ENCODE measurements around the gene BRICD5.

Gene BRICD5

DNA sequence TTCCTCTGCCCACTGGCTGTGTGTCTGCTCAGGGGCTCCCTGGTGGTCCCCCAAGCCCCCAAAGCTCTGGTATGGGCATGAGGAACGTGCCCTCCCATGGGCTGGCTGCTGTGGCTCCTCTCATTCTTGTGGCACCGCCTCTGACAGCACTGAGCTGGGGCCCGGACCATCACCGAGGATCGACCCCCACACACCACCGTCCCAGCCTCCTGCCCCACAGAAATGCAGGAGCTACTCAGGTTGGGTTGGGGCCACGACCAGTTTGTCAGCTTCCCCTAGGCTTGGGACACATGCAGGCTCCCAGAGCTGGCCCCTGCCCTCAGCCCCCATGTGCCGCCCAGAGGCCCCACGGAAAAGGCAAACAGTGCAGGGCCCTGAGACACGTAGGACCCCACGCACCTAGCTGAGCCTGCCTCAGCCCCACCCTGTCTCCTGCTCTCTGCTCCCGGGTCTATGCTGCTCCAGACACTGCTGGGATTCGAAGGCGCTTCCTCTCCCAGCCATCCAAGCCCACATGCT, 11.0 kb downstream of the BRICD5 start:
- no peak for DNase-seq (ENCODE audit: low read depth, low spot score)

DNA sequence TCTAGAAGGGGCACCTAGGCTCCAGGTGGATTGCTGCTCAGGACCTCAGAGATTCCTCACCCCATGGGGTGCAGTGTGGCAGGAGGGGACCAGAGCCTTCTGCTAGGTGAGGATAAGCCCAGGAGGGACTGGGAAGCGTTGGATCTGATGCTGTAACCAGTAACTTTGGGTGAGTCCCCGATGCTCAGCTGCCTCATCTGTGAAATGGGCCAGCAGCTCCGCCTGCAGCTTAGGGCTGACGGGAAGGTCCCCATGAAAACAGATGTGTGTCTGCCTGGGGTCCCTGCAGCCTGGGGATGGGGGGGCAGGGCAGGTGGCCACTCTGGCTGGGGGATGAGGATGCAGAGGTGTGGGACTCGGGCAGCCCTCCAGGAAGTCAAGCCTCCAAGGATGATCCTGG, 11.6 kb downstream of the BRICD5 start:
- no peak for DNase-seq (ENCODE audit: low read depth, low spot score)

DNA sequence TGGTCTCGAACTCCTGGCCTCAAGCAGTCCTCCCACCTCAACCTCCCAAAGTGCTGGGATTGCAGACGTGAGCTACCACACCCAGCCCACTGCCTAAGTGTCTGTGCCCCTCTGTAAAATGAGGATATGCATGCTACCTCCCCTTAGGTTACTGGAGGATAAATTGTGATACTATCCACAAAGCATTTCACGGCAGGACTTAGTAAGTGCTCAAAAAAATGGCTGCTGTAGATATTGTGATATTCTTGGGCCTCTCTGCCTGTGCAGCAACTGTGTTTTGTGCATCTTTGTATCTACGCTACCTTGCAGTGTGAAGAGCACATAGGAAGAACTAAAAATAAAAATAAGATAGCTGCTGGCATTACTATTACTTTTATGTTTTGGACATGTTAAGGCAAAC, 12.4 kb downstream of the BRICD5 start:
- no peak for DNase-seq (ENCODE audit: low read depth, low spot score)

DNA sequence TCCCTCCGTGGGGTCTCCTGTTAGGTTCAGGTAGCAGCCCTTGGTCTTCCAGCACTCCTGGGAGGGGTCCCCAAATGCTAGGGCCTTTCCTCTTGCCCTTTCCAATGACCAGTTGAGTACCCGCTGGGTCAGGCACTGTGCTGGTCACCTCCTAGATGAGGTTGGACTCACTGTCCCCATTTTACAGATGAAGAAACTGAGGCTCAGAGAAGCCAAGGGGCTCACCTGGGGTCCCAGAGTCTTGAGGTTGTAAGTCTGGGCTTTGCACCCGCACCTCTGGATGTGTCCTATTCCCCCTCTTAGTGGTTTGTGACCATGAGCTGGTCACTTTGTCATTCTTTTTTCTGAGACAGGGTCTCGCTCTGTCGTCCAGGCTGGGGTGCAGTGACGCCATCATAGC, 12.9 kb downstream of the BRICD5 start:
- DNase-seq (ENCODE audit: low read depth, low spot score), result no peak

DNA sequence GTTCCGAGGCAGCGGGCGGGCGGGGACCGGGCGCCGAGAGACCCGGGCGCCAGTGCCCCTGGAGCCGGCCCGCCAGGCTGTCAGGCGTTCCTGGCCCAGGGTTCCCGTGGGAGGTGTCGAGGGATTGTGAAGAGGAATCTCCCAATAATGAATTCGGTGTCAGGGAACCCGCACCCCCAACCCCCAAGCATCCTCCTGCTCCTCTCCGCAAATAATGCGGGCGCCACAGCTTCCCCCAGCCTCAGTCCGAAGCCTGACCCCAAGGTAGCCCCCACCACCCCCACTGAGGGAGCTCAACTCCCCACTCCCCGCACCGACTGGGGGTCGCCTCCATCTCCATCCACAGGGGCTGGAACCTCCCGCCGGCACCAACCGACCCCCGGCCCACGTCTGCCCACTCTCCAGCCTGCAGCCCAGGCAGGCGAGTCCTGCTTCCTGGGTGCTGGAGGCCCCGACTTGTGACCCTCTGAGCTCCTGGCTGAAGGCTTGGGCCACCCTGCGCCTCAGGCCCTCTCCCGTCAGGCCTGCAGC, 13.6 kb downstream of the BRICD5 start:
- DNase-seq (ENCODE audit: low read depth, low spot score), result no peak

DNA sequence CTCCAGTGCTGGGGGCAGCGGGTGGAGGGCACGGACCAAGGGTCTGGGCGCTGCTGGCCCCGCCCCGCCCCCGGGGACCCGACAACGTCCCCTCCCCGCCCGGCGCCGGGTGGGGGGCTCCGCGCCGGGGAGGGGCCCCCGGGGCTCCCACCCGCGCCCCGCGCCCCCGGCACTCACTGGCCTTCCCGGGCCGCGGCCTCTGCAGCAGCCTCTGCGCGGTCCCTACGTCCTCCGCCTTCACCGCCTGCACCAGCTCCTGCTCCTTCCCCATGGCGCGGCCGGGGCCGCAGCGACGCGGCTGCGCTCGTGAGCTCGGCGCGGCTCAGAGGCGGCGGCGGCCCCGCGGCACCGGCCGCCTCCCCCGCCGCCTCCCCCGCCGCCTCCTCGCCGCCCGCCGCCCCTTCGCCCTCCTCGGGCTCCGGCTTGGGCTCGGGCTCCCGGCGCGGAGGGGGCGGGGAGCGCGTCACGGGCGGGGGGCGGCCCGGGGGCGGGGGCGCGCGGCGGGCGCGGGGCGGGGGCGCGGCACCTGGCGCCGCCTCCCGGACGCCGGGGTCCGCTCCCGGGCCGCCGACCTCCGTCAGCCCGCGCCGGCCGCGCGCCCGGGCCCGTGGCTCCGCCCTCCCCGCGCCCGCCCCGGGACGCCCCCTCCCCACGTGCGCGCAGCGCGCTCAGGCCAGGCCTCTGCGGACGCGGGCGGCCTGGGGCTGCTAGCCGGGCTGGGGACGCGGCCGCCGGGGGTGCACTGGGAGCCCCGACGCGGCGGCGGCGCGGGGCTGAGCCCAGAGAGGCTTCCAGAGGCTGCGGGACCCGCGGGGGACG, 14.3 kb downstream of the BRICD5 start, which contains the start of gene CASKIN1:
CASKIN1 (minus strand) TSS at position 444 of the 819 bp plus-strand sequence; CDS start at position 271, 173 bp downstream.
- no peak for DNase-seq (ENCODE audit: low read depth, low spot score)

DNA sequence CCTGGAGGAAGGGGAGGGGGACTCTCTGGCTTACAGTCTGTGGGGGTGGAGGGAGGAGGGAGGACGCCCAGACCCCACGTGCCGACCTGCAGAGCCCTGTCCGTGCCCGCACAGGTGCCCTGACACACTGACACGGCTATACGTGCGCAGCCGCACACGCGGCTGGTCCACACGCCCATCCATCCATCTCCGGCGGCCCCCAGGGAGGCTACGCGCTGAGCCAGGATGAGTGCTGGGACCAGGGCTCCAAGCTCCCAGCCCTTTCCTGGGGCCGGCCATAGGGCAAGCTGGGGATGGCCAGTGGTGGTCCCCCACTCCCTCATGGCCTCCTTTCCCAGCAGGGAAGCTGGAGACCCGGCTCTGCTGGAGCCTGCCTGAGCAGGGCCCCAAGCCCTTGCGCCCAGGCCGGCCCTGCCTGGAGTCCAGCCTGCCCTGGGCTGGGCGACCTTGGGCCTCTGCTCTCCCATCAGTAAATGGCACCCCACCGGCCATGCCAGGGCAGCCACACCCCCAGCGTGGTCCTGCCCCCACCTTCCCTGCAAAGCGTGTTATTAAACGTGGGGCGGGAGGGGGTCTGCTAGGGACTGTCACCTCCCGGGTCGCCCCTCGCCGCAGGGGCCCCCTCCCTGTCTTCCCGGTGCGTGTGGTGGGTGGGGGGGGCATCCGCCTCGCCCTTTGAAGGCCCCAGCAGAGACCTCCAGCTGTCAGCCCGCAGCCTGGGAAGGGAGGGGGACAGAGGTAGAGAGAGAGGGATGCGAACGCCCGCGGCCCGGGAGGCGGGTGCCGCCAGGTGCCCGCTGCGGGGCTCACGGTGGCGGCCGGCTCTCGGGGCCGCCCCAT, 15.1 kb downstream of the BRICD5 start:
- no peak for DNase-seq (ENCODE audit: low read depth, low spot score)

DNA sequence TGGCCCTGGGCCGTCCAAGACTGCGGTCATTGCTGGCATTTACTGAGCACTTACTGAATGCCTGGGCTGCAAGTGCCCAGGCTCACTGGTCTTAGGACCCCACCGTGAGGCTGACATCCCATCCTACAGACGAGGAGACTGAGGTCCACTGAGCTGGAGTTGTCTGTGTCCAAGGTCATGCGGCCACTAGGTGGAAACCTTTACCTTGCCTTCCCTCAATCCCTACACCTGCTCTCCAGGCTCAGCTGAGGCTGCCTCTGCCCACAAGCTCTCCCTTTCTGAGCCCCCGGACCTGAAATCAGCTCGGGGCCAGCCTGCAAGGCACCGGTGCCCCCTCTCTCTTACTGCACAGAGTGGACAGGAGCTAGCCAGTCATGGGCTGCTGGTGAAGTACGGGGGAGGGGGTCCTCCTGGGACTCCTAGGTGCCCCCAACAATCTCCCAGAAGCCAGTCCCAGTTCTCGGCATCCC, 15.8 kb downstream of the BRICD5 start:
- DNase-seq (ENCODE audit: low read depth, low spot score), result no peak

DNA sequence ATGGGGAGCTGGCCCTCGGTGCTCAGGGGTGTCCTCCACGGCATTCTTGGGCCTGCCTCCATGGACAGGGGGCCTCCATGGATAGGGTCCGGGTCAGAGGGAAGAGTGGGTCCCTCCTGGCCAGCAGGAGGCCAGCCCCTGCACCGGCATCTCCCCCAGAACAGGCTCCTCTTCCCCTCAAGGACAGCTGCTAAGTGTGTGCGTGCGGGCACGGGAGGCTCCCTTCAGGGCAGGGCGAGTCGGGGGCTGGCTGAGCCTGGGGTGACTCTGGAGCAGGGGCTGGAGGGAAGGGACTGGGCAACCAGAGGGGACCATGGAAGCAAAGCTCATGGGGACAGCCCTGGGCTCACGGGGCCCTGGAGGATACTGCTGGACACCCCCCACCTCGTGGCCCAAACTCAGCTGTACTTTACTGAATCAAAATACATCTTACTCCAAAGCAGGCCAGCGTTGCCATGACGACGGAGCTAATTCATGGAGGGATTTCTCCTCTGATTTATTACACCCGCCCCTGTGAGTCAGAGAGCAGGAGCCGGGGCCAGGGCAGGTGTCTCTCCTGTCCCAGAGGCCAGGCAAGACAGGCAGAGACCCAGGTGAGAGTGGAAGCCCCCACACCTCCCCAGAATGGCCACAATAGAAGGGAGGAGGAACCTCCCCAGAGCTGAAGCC, 16.4 kb downstream of the BRICD5 start:
- no peak for DNase-seq (ENCODE audit: low read depth, low spot score)

DNA sequence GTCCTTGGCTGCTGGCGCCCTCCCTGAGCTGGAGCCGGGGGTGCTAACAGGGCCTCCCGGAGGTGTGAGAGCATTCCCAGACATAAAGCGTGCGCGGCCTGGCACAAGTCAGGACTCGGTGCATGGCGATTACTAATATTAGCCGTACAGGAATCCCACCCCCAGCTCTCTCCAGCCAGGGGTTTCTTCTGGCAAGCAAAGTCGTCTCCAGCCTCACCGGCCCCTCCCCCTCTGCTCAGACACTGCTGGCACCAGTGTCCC, 19.3 kb downstream of the BRICD5 start:
- no peak for DNase-seq (ENCODE audit: low read depth, low spot score)

DNA sequence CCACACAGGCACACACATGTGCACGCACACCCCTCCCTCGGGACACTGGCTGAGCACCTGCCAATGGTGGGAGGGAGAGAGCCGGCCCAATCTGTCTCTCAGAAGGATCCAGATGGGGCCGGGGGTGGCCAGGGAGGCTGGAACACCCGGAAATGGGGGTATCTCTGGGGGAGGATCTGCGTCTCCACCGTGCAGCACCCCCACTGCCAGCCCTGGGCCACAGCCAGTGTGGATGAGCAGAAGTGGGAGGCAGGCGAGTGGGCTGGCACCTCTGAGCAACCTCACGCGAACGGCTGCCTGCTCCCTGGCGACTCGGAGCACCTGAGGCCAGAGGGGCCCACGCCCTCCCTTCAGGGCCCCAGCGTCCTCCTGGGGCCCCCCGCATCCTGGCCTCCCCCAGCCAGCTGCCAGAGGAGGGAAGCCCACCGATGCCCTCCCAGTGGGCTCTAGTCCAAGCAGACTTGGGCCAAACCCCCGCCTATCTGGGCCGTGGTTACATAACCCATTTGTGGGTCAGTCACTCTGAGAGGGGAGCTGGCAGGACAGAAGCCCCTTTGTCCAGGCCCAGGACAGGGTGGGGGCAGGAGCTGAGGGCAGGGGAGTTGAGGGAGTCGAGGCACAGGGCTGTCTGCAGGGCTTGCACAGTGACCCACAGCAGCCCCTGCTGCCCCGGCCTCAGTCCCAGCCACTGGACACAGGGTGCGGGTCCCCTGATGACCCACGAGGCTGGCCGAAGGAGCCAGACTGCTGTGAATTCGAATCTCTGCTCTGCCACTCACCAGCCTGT, 19.8 kb downstream of the BRICD5 start:
- no peak for DNase-seq (ENCODE audit: low read depth, low spot score)

DNA sequence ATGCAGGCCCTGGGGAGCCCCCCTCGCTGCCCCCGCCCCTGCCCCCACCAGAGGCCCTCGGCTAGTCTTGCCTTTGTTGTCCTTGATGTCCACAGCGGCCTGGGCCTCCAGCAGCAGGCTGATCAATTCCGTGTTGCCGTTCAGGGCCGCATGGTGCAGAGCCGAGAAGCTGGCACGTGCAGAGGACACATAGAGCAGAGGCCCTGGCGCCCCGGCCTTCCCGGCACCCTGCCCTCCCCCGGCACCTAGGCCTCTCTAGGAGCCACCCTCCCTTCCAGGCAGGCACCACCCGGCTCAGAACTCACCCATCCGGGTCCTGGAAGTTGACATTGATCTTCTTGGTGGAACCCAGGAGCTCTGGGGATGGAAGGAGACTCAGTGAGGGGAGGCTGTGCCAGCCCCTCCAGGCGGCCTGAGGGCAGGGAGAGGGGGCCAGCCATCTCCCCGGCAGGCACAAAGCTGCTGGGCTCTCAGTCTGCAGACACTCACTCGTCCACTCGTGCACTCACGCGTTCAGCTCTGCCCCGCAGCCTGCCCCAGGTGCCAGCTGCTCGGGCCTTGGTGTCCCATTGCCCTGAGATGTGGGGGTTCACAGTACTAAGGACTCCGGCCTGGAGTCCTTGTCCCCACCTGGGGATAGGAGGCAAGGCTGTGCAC, 20.5 kb downstream of the BRICD5 start:
- no peak for DNase-seq (ENCODE audit: low read depth, low spot score)

DNA sequence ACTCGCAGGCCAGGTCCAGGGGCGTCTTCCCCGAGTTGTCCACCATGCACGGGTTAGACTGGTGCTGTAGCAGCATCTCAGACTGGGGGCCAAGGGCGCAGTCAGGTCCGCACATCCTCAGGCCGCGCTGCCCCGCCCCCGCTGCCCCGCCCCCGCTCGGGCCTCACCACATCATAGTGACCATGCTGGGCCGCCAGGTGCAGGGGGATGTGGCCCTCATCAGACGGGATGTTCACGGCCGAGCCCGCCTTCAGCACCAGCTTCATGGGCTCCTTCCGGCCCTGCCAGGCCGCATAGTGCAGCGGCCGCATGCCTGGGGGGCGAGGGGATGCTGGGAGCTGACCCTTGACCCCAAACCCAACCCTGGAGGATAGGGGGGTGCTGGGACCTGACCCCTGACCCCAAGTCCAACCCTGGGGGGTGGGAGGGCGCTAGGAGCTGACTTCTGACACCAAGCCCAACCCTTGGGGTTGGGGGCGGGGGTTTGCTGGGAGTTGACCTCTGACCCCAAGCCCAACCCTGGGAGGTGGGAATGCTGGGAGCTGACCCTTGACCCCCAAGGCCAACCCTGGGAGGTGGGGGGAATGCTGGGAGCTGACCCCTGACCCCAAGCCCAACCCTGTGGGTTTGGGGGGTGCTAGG, 21.3 kb downstream of the BRICD5 start:
- DNase-seq (ENCODE audit: low read depth, low spot score), result no peak

DNA sequence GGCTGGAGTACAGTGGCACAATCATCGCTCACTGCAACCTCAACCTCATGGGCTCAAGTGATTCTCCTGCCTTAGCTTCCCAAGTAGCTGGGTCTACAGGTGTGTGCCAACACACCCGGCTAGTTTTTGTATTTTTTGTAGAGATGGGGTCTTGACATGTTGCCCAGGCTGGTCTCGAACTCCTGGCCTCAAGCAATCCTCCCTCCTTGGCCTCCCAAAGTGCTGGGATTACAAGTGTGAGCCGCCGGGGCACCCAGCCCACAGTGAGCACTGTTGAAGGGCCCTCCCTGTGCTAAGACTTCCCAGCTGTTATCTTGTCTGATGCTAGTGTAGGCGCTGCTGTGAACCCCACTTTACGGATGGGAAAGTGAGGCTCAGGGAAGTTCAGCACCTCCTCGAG, 22.3 kb downstream of the BRICD5 start:
- no peak for DNase-seq (ENCODE audit: low read depth, low spot score)

DNA sequence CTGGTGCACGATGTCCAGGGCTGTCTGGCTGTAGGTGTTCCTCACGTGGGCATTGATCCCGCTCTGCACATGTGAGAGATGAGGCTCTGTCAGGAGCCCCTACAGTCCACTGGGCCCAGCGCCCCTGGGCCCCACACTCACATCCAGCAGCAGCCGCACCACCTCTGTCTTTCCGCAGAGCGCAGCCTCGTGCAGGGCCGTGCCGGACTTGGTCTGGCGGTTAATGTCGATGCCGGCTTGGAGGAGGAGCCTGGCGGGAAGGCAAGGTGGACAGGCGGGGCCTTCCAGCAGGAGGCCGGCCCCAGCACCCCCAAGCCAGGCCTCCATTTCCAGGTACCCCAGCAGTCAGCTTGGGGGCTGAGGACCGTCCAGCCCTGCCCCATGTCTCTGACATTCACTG, 23.5 kb downstream of the BRICD5 start:
- DNase-seq (ENCODE audit: low read depth, low spot score), result no peak

DNA sequence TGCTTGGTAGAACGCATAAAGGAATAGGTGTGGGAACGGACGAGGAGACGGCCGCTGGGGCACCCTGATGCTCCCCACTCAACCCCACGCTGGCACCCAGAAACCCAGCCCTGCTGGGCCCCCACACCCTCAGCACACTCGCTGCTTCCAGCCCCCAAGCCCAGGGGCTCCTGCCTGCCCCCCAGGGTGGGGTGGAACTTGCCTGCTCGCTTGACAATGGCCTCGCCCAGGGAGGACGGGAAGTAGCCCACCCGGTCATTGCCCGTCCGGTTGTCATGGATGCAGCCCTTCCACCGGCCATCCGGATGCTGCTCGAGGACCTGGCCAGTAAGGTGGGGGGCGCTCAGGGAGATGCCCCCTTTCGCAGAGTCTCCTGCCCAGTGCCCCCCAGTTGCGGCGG, 24.2 kb downstream of the BRICD5 start:
- no peak for DNase-seq (ENCODE audit: low read depth, low spot score)

DNA sequence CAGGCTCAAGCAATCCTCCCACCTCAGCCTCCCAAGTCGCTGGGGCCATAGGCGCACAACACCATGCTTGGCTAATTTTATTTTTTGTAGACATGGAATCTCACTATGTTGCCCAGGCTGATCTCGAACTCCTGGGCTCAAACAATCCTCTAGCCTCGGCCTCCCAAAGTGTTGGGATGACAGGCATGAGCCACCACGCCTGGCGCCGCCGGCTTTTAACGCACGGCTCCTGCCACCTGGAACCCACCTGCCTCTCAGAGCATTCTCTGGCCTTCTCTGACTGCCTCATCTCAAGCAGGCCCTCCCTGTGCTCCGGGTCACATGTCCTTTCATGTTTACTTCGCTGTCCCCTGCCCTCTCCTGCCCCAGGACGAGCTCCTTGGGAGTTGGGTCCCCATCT, 24.6 kb downstream of the BRICD5 start:
- no peak for DNase-seq (ENCODE audit: low read depth, low spot score)

DNA sequence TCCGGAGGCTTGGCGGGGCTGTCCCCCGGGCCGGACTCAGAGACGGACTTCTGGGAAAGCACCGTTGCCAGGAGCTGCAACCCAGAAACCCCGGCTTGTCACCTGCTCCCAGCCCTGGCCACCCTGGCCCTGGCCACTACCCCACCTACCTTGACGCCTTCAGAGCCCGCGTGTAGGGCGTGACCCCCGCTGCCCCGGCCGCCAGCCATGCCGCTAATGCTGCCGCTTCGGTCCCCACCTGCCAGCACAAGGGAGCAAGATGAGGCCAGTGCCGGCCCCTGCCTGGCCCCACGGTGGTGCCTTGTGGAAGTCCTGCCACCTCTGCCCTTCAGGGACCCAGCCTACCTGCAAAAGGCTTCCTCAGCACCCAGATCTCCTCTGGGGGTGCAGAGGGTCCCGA, 25.7 kb downstream of the BRICD5 start:
- DNase-seq (ENCODE audit: low read depth, low spot score), result no peak

DNA sequence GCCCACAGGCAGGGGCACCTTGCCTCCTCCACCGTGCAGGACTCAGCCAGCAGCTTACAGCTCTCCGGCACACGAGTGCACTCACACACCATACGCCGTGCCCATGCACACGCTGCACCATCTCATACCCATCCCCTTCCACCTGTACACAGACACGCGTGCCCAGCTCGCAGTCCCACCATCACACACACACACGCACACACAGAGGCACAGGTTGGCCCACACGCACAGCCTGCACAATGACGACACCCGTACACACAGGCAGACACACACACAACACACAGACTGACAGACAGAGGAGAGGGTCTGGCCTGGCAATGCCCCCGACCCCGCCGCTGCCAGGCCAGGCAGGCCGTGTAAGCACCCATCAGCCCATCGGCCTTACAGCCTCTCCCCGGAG, 26.3 kb downstream of the BRICD5 start:
- DNase-seq (ENCODE audit: low read depth, low spot score), result no peak

DNA sequence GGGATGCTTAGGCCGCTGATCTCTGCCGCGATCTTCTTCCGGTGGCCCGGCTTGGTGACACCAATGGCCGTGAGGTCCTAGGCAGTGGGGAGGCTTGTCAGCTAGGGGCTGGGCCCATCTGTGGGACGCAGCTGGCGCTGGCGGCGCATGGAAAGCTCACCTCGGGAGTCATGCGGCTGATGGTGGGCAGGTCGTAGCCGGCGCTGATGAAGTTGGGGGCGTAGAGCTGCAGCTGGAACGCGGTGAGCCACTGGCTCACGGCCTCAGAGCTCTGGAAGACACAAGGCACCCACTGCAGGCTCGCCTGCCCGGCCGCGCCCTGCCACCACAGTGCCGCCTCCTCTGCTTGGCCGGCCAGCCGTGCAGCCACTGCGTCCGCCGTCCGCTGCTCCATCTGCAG, 27.0 kb downstream of the BRICD5 start:
- DNase-seq (ENCODE audit: low read depth, low spot score), result no peak
